HCT116 (cell line): Measurements from ENCODE around the gene OR56B4. TPM values are rescaled to one million over a fixed set of nuclear protein-coding genes. Genes with fewer than 3 reads are reported as not detected.

Experiments
- ATAC-seq: fragments of 200-7000 bp; cut with Tn5 transposase; 2 replicates; pipeline ENCODE4 v1.9.1; 2020; ENCODE audit warnings: mild to moderate bottlenecking, moderate library complexity
- BruUV-seq: library from RNA; stranded (reverse); fragments of 400-500 nt; replicated peaks from 2 replicates; lab custom pipeline; 2021; lab: Mats Ljungman, UMichigan
- CTCF ChIA-PET: fragments of 300-600 bp; sonication (Branson Sonifier 250); formaldehyde crosslinking; loops from one replicate; lab custom pipeline; 2021; ENCODE audit warnings: antibody characterized with exemption; lab: Charles Lee
- POLR2A ChIA-PET: fragments of 300-600, 350-600 bp; sonication (Branson Sonifier 250); formaldehyde crosslinking; loops from one replicate; lab custom pipeline; 2021; ENCODE audit warnings: antibody characterized with exemption; lab: Charles Lee
- RAD21 ChIA-PET, 2 experiments: fragments of 300-600 bp; sonication (Branson Sonifier 250); formaldehyde crosslinking; loops; one replicate each; lab custom pipeline; 2023; ENCODE audit warnings: low total read pairs in 2 of 2; ENCODE audit not compliant: uncharacterized antibody in 2 of 2, unreplicated experiment in 2 of 2, low non-redundant PET in 1 of 2; lab: Charles Lee
- DNase-seq: peaks from one replicate; pipeline ENCODE4 v3.0.0-alpha.2; 2010; ENCODE audit warnings: low read depth, low spot score
- H2AFZ ChIP-seq: fragments of 200-600 bp; shearing (Covaris generic), sonication (generic); 2 replicates; pipeline ENCODE4 v1.6.1; 2017; ENCODE audit warnings: low read depth, mixed run types, mixed read lengths, antibody characterized with exemption, low read length; ENCODE audit not compliant: poor library complexity, severe bottlenecking
- H3K27ac ChIP-seq: 2 replicates; pipeline ENCODE4 v1.5.1; 2012; ENCODE audit warnings: low read depth, low read length
- H3K27me3 ChIP-seq: fragments of 200-600 bp; sonication (generic); 2 replicates; pipeline ENCODE4 v1.6.1; 2016; ENCODE audit warnings: mixed run types, low read length, mixed read lengths; ENCODE audit not compliant: insufficient read depth
- H3K36me3 ChIP-seq, 2 experiments: fragments of 200-500 bp in 1 of 2; fragments of 200-600 bp in 1 of 2; sonication (Bioruptor generic) in 1 of 2; sonication (generic) in 1 of 2; 2 replicates each; pipeline versions ENCODE4 v1.5.1 to v1.6.1; 2014 to 2016; ENCODE audit warnings: low read length in 2 of 2, inconsistent platforms in 1 of 2, mixed read lengths in 1 of 2, mixed run types in 1 of 2; ENCODE audit not compliant: insufficient read depth in 2 of 2, control insufficient read depth in 1 of 2
- H3K4me1 ChIP-seq, 2 experiments: fragments of 200-600 bp in 1 of 2; sonication (generic) in 1 of 2; 2 replicates each; pipeline versions ENCODE4 v1.5.1 to v1.6.1; 2012 to 2017; ENCODE audit warnings: low read length in 2 of 2, inconsistent platforms in 1 of 2, mild to moderate bottlenecking in 1 of 2, mixed read lengths in 1 of 2, mixed run types in 1 of 2, moderate library complexity in 1 of 2; ENCODE audit not compliant: insufficient read depth in 2 of 2, control insufficient read depth in 1 of 2
- H3K4me2 ChIP-seq: fragments of 200-600 bp; sonication (generic); 2 replicates; pipeline ENCODE4 v1.6.1; 2017; ENCODE audit warnings: mixed run types, low read length, mixed read lengths
- H3K4me3 ChIP-seq, 2 experiments: fragments of 200-600 bp in 1 of 2; sonication (generic) in 1 of 2; replicated peaks in 1 of 2; 2 replicates each; pipeline ENCODE4 v1.5.1; 2011 to 2016; ENCODE audit warnings: low read length in 2 of 2, control low read depth in 1 of 2, low read depth in 1 of 2, mild to moderate bottlenecking in 1 of 2, mixed read lengths in 1 of 2, mixed run types in 1 of 2
- H3K79me2 ChIP-seq: fragments of 200-600 bp; sonication (generic); 2 replicates; pipeline ENCODE4 v1.6.1; 2017; ENCODE audit warnings: mild to moderate bottlenecking, mixed run types, low read length, moderate library complexity, mixed read lengths; ENCODE audit not compliant: insufficient read depth
- H3K9ac ChIP-seq: fragments of 200-600 bp; sonication (generic); 2 replicates; pipeline ENCODE4 v1.6.1; 2016; ENCODE audit warnings: low read length, mixed read lengths
- H3K9me2 ChIP-seq: fragments of 200-600 bp; sonication (generic), shearing (Covaris generic); 2 replicates; pipeline ENCODE4 v1.6.1; 2017; ENCODE audit warnings: mixed run types, mild to moderate bottlenecking, moderate library complexity; ENCODE audit not compliant: insufficient read depth
- H3K9me3 ChIP-seq, 2 experiments: fragments of 200-500 bp in 1 of 2; fragments of 200-600 bp in 1 of 2; sonication (Bioruptor generic) in 1 of 2; sonication (generic) in 1 of 2; 2 replicates each; pipeline ENCODE4 v1.6.1; 2014 to 2017; ENCODE audit warnings: low read length in 2 of 2, mixed read lengths in 2 of 2, inconsistent platforms in 1 of 2, low read depth in 1 of 2, mild to moderate bottlenecking in 1 of 2, mixed run types in 1 of 2, moderate library complexity in 1 of 2; ENCODE audit not compliant: control insufficient read depth in 1 of 2, insufficient read depth in 1 of 2
- H4K20me1 ChIP-seq: fragments of 200-600 bp; sonication (generic), shearing (Covaris generic); 2 replicates; pipeline ENCODE4 v1.6.1; 2017; ENCODE audit warnings: mixed run types, mild to moderate bottlenecking, moderate library complexity; ENCODE audit not compliant: insufficient read depth
- CBX3 ChIP-seq: IDR thresholded peaks from 2 replicates; pipeline ENCODE4 v1.6.1; 2012; ENCODE audit warnings: low read depth
- CEBPB ChIP-seq: IDR thresholded peaks from 2 replicates; pipeline ENCODE4 v1.6.1; 2012; ENCODE audit warnings: low read depth
- EZH2 ChIP-seq: fragments of 200-600 bp; sonication (generic); IDR thresholded peaks from 2 replicates; pipeline ENCODE4 v1.6.1; 2017; ENCODE audit warnings: antibody characterized with exemption, mixed run types
- EZH2phosphoT487 ChIP-seq: fragments of 200-600 bp; IDR thresholded peaks from 2 replicates; pipeline ENCODE4 v1.6.1; 2018; ENCODE audit warnings: antibody characterized with exemption, borderline replicate concordance
- FOSL1 ChIP-seq: IDR thresholded peaks from 2 replicates; pipeline ENCODE4 v1.6.1; 2012; ENCODE audit warnings: low read depth
- JUND ChIP-seq: IDR thresholded peaks from 2 replicates; pipeline ENCODE4 v1.6.1; 2012
- SP1 ChIP-seq: IDR thresholded peaks from 2 replicates; pipeline ENCODE4 v1.6.1; 2012; ENCODE audit warnings: low read depth
- SRF ChIP-seq: IDR thresholded peaks from 2 replicates; pipeline ENCODE4 v1.6.1; 2012; ENCODE audit warnings: low read depth
- ZNF274 ChIP-seq: fragments of 200-500 bp; sonication (Bioruptor generic); IDR thresholded peaks from 2 replicates; pipeline ENCODE4 v1.6.1; 2014; ENCODE audit warnings: mild to moderate bottlenecking, low read depth, low read length, inconsistent platforms
- intact Hi-C: fragments of 100-400 bp; cut with micrococcal nuclease; formaldehyde crosslinking; loops from 2 replicates; pipeline ENCODE4 v1.10.0; 2022
- total RNA-seq: library from RNA; stranded (reverse); gene quantifications from one replicate; pipeline ENCODE4 v1.2.1, GENCODE V29; 2021; ENCODE audit not compliant: unreplicated experiment
- TF ChIP-seq, protein P1 (sequence below): IDR thresholded peaks from 2 replicates; pipeline ENCODE4 v1.6.1; 2012
- TF ChIP-seq, protein P2 (sequence below): IDR thresholded peaks from 2 replicates; pipeline ENCODE4 v1.6.1; 2012; ENCODE audit warnings: low read depth
- TF ChIP-seq, protein P3 (sequence below), 3 experiments: fragments of 200-600 bp in 1 of 3; sonication (generic) in 1 of 3; IDR thresholded peaks in 2 of 3; conservative IDR thresholded peaks in 1 of 3; 2 replicates each; pipeline ENCODE4 v1.5.1; 2012 to 2017; ENCODE audit warnings: low read depth in 2 of 3, low read length in 2 of 3, antibody characterized with exemption in 1 of 3, borderline replicate concordance in 1 of 3, control low read depth in 1 of 3, mild to moderate bottlenecking in 1 of 3, mixed read lengths in 1 of 3, mixed run types in 1 of 3, moderate library complexity in 1 of 3; ENCODE audit not compliant: insufficient read depth in 1 of 3
- TF ChIP-seq, protein P4 (sequence below): IDR thresholded peaks from 2 replicates; pipeline ENCODE4 v1.6.1; 2012

The OR56B4 gene
- total RNA-seq, 1 experiment from 2014 or later: not detected

DNA sequence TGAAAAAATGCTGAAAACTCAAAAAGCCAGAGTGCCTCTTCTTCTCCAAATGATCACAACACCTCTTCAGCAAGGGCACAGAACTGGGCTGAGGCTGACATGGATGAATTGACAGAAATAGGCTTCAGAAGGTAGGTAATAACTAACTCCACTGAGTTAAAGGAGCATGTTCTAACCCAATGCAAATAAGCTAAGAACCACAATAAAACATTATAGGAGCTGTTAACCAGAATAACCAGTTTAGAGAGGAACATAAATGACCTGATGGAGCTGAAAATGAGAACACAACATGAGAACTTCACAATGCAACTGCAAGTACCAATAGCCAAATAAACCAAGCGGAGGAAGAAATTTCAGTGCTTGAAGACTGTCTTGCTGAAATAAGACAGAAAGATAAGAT, 9.2 kb downstream of the OR56B4 start:
- no peaks in the 10 kb centered on the region for H4K20me1 ChIP-seq
- no peaks in the 10 kb centered on the region for H3K79me2 ChIP-seq
- H3K9me2 ChIP-seq: no peaks in the 10 kb centered on the region
- DNase-seq (no peak), ATAC-seq (no peak)
- no peak overlapping the region for H3K27ac ChIP-seq
- peaks cover 25% of the 10 kb centered on the region; the same call in 1 of the 2 replicates for H3K27me3 ChIP-seq
- no peak overlapping the region for H3K4me3 ChIP-seq
- BruUV-seq: no TSS peak
- H2AFZ ChIP-seq: no peak overlapping the region
- TF ChIP-seq SP1 (no peak), EZH2phosphoT487 (no peak)
- POLR2A ChIA-PET: no interaction called here
- H3K4me2 ChIP-seq: no peak overlapping the region
- no peaks in the 10 kb centered on the region for H3K36me3 ChIP-seq
- H3K9ac ChIP-seq: no peak overlapping the region
- no peaks in the 10 kb centered on the region for H3K9me3 ChIP-seq
- intact Hi-C loops: no loop called here
- RAD21 ChIA-PET: no interaction called here
- CTCF ChIA-PET: no interaction called here
- H3K4me1 ChIP-seq: no peaks in the 10 kb centered on the region

DNA sequence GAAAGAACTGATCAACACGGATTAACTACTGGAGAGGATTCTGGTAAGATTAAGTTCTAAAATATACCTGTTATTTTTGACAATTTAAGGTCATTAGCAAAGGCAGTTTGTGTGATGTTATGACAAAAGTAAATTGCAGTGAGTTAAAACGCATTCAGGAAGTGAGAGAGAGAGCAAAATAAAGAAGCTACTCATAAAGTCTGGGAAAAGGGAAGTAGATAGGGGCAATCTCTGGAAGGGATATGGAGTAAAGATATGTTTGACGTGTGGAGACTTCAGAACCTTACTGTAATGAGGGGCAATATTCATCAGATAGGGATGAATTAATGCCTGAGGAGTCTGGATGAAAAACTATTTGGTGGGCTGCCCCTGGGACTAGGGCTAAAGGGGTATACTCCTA, 16.8 kb downstream of the OR56B4 start:
- Histone ChIP-seq H3K27ac (no peak overlapping the region), H3K4me1 (no peaks in the 10 kb centered on the region), H3K4me3 (no peak overlapping the region), H3K27me3 (peaks cover 21% of the 10 kb centered on the region), H3K4me2 (no peak overlapping the region), H2AFZ (no peak overlapping the region), H3K36me3 (no peaks in the 10 kb centered on the region; a peak in 1 of 4 replicates), H3K9me3 (no peaks in the 10 kb centered on the region), H3K9me2 (no peaks in the 10 kb centered on the region), H3K9ac (no peak overlapping the region), H4K20me1 (no peaks in the 10 kb centered on the region), H3K79me2 (no peaks in the 10 kb centered on the region)
- intact Hi-C loops: no loop called here
- ATAC-seq (no peak), DNase-seq (no peak)
- POLR2A ChIA-PET: no interaction called here
- CTCF ChIA-PET: no interaction called here
- no TSS peak for BruUV-seq
- RAD21 ChIA-PET: no interaction called here
- TF ChIP-seq, protein P1, sequence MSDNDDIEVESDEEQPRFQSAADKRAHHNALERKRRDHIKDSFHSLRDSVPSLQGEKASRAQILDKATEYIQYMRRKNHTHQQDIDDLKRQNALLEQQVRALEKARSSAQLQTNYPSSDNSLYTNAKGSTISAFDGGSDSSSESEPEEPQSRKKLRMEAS: no peak
- no peak for TF ChIP-seq EZH2
- no peak for TF ChIP-seq CBX3
- TF ChIP-seq, protein P2, sequence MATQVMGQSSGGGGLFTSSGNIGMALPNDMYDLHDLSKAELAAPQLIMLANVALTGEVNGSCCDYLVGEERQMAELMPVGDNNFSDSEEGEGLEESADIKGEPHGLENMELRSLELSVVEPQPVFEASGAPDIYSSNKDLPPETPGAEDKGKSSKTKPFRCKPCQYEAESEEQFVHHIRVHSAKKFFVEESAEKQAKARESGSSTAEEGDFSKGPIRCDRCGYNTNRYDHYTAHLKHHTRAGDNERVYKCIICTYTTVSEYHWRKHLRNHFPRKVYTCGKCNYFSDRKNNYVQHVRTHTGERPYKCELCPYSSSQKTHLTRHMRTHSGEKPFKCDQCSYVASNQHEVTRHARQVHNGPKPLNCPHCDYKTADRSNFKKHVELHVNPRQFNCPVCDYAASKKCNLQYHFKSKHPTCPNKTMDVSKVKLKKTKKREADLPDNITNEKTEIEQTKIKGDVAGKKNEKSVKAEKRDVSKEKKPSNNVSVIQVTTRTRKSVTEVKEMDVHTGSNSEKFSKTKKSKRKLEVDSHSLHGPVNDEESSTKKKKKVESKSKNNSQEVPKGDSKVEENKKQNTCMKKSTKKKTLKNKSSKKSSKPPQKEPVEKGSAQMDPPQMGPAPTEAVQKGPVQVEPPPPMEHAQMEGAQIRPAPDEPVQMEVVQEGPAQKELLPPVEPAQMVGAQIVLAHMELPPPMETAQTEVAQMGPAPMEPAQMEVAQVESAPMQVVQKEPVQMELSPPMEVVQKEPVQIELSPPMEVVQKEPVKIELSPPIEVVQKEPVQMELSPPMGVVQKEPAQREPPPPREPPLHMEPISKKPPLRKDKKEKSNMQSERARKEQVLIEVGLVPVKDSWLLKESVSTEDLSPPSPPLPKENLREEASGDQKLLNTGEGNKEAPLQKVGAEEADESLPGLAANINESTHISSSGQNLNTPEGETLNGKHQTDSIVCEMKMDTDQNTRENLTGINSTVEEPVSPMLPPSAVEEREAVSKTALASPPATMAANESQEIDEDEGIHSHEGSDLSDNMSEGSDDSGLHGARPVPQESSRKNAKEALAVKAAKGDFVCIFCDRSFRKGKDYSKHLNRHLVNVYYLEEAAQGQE: no peak
- no peak for TF ChIP-seq SP1
- TF ChIP-seq, protein P3, sequence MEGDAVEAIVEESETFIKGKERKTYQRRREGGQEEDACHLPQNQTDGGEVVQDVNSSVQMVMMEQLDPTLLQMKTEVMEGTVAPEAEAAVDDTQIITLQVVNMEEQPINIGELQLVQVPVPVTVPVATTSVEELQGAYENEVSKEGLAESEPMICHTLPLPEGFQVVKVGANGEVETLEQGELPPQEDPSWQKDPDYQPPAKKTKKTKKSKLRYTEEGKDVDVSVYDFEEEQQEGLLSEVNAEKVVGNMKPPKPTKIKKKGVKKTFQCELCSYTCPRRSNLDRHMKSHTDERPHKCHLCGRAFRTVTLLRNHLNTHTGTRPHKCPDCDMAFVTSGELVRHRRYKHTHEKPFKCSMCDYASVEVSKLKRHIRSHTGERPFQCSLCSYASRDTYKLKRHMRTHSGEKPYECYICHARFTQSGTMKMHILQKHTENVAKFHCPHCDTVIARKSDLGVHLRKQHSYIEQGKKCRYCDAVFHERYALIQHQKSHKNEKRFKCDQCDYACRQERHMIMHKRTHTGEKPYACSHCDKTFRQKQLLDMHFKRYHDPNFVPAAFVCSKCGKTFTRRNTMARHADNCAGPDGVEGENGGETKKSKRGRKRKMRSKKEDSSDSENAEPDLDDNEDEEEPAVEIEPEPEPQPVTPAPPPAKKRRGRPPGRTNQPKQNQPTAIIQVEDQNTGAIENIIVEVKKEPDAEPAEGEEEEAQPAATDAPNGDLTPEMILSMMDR (IDR thresholded peaks at IDR 0.05 in 2 of 3, conservative IDR thresholded peaks at IDR 0.05 in 1 of 3; ENCODE audit: borderline replicate concordance in 1 of 3, insufficient read depth in 1 of 3, low read depth in 2 of 3, low read length in 2 of 3): no peak
- TF ChIP-seq, protein P4, sequence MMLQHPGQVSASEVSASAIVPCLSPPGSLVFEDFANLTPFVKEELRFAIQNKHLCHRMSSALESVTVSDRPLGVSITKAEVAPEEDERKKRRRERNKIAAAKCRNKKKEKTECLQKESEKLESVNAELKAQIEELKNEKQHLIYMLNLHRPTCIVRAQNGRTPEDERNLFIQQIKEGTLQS: no peak
- TF ChIP-seq JUND: no peak
- TF ChIP-seq CEBPB: no peak
- no peak for TF ChIP-seq ZNF274
- no peak for TF ChIP-seq SRF
- no peak for TF ChIP-seq FOSL1
